Spleen (tissue), 7 donors: ENCODE results near the gene CRACDL.

Experiments
- POLR2A ChIP-seq, 3 donors: fragments of 450-650 bp; IDR thresholded peaks; one replicate each; pipeline ENCODE4 v1.5.1; 2017; ENCODE audit warnings: antibody characterized with exemption in 3 of 3, mild to moderate bottlenecking in 1 of 3
- POLR2AphosphoS5 ChIP-seq, 3 donors: sonication (generic); formaldehyde crosslinking; IDR thresholded peaks; one replicate each; pipeline ENCODE4 v1.5.1; 2017; ENCODE audit warnings: antibody characterized with exemption in 3 of 3
- TF ChIP-seq, protein P1 (sequence below), 11 experiments: fragments of 200-600 bp in 7 of 11; fragments of 450-650 bp in 4 of 11; sonication (generic) in 4 of 11; IDR thresholded peaks in 8 of 11; conservative IDR thresholded peaks in 3 of 11; 1 replicate in 7 of 11; 2 replicates in 4 of 11; pipeline versions ENCODE4 v1.4.0 to v1.8.0; 2016 to 2021; ENCODE audit warnings: antibody characterized with exemption in 11 of 11, inconsistent platforms in 4 of 11, mild to moderate bottlenecking in 1 of 11
- donor health status: DM: no; HTN: no; CAD: no; lungs with moderate emphysema.
- donor health status: DM: no; HTN: no; CAD: no.
- donor health status: DM: no; HTN: no; CAD: no.

DNA sequence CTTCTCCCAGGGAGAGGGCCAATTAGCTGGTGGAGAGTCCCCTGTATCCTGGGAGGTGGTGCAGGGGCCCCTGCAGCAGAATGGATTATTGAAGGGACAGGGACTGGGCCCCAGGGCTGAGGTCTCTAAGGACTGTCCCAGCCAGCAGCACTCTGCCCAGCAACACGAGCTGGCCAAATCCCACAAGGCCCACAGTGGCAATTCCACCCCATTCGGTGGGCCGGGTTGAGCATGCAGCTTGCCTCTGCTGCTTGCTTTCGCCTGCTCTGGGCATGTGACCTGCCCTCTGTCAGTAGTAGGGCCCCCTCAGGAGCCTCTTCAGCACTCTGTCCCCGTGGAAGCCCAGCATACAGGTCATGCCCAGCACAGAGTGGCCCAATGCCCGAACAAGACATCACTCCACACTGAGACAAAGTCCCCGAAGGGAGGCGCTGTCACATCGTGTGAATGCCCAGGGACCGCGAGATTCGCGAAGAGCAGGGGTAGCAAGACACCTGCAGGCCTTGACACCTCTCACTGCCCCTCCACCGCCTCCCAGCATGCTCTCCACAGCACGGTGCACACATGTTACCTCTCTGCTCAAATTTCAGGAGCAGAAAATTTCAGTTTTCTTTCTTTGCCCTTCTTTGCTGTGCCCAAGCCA is 65.4 kb downstream of the CRACDL start:
- TF ChIP-seq POLR2AphosphoS5 (IDR thresholded peaks at IDR 0.05): no peak
- no peak for TF ChIP-seq POLR2A (IDR thresholded peaks at IDR 0.05)
- TF ChIP-seq, protein P1, sequence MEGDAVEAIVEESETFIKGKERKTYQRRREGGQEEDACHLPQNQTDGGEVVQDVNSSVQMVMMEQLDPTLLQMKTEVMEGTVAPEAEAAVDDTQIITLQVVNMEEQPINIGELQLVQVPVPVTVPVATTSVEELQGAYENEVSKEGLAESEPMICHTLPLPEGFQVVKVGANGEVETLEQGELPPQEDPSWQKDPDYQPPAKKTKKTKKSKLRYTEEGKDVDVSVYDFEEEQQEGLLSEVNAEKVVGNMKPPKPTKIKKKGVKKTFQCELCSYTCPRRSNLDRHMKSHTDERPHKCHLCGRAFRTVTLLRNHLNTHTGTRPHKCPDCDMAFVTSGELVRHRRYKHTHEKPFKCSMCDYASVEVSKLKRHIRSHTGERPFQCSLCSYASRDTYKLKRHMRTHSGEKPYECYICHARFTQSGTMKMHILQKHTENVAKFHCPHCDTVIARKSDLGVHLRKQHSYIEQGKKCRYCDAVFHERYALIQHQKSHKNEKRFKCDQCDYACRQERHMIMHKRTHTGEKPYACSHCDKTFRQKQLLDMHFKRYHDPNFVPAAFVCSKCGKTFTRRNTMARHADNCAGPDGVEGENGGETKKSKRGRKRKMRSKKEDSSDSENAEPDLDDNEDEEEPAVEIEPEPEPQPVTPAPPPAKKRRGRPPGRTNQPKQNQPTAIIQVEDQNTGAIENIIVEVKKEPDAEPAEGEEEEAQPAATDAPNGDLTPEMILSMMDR (IDR thresholded peaks at IDR 0.05 in 8 of 11, conservative IDR thresholded peaks at IDR 0.05 in 3 of 11): no peak
